CD4-positive, alpha-beta T cell treated with Interleukin-21 for 1 hour (primary cell): ENCODE data around the gene SLC17A7.

Experiments used
- DNase-seq: peaks from one replicate; pipeline ENCODE4 v3.0.0-alpha.2; 2020

Gene SLC17A7

DNA sequence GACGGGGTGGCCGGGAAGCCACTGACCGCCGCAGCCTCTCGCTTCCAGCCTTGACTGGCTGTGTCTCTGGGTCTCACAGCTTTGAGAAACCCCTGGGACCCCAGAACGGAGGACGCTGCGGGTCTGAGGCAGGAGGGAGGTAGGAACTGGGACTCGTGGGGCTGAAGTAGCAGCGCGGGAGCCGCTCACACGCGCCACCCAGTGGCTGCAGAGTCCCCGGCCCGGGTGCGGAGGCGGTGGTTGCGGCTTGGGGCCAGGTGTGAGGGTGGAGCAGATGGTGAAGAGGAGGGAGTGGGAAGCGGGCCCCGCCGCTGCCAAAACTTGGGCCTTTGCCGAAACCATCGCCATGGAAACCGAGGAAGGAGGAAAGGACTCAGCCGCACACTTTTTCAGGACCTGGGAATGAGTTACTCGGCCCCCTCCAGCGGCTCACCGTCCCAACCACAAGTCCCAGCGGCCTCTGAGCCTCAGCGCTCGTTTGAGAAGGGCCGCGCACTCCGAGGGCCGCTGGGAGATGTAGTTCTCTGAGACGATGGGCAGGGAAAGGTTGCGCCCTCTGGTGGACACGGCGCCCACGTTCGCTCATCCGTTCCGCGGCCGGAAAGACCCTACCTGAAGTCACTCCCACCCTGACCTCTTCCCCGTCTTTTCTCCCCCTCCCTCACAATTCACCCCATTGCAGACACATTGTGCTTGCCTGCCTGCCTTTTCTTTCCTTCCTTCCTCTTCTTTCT lies 2.2 kb upstream of the SLC17A7 start:
- DNase-seq: peak; percentile 93

DNA sequence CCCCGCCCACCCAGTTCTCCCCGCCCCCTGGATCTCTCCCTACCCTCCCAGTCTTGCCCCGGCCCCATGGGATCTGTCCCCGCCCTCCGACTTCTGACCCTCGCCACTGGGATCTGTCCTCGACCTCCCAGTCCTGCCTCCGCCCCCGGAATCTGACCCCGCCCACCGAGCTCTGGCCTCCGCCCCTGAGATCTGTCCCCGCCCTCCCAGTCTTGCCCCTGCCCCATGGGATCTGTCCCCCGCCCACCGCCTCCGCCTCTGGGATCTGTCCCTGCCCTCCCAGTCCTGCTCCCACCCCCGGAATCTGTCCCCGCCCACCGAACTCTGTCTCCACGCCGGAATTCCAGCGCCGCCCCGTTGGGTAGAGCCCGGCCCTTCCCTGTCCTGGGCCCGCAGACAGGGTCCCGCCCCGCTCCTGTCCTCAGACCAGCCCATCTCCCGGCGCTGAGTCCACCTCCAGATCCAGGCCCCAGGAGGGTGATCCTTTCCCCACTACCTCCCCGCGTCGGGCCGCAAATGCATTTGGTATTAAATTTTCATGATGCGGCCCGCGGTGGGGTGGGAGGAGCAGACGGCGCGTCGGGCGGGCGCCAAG lies 1.5 kb upstream of the SLC17A7 start:
- DNase-seq: peak; percentile 59

- no peak for DNase-seq
These were observed 1.0 kb upstream of the SLC17A7 start for GRCh38 chr19:49442354-49442753.

DNA sequence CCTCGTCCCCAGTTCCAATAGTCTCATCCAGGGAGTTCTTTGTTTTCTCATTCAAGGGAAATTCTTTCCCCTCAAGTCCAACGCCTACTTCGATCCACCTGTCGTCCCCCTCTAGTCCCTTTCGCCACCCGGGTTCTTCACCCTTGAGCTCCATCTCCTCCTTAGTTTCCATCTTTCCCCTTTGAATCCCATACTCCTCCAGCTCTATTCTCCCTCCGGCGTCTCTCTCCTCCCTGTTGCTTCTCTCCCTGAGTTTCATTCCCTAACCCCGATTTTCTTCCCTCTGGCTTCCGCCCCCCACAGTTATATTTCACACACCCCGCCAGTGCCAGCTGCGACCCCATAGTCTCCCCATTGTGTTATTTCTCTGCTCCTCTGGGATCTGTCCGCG lies 628 bp upstream of the SLC17A7 start:
- DNase-seq: no peak

DNA sequence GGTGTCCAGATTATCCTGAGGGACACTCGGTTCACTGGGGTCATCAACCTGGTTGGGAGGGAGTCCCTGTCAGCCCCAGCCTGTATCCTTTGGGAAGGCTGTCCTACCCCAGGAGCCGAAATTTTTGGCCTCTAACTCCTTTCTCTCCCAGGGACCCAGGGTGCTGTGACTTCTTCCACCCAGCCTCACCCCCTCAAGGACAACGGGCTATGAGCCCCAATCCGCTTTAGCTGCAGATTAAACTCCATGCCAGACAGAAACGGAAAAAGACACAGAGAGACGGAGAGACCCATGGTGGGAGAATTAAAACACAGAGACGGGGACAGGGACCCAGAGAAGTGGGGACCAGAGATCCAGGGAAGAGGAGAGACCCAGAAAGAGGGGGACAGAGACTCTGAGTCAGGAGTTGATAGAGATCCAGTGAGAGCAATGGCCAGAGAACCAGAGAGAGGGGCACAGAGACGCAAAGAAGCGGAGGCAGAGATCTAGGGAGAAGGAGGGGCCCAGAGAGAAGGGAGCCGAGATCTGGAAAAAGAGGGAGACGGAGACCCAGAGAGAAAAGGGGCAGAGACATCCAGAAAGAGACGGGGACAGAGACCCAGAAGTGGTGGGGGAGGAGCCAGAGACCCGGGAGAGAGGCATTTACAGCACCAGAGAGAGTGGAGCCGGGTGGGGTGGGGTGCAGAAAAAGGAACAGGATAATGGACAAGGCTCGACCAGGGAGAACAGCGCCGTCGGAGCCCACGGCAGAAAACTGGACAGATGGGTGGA lies 703 bp downstream of the SLC17A7 start:
- DNase-seq: no peak

DNA sequence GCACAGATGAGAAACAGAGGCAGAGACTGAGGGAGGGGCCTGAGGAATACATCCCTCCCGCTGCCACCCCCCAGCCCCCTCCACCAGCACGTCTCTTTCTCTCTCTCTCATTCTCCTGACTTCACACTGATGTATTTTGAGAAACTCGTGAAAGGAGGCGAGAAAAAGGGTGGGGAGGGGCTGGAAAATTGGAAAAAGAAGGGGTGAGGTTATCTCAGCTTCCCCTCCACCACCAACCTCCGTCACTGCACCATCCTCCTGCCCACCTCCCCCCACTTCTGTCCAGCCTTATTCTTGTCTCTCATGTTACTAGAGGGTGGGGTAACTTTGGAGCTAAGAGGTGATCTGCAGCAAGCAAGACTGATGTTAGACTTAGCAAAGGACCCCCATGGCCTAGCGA lies 1.5 kb downstream of the SLC17A7 start:
- DNase-seq: no peak

DNA sequence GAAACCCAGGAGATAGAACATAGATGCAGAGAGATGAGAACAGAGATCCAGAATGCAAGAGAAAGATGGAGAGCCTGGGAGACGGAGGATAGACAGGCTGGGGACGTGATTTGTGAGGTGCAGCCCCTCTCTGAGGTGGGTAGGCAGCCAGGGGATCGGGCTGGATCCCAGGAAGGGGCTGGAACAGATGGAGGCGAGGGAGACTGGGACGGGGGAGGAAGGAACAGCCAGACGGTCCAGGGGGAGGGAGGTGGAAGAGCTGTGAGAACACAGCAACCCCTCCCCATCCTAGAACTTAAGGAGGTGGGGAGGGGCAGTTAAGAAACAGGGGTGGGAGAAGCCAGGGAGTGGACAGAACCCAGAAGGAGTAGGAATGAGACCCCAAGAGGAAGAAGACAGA lies 3.1 kb downstream of the SLC17A7 start:
- no peak for DNase-seq

DNA sequence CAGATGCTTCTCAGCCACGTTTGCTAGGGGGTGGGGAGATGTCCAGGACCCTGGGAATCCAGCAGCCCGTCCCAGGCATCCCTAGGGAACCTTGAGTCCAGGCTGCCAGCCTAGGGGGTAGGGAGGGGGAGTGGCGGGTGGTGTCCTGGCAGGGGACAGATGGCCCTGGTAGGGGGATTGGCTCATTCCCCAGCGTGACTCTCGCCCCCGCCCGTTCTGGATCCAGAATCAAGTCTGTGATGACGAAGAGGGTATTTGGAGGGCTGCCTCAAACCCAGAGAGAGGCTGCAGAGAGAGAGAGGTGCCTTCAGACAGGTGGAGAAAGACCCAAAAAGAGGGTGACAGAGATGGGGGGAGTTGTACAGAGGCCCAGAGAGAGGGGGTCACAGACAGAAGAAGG lies 4.1 kb downstream of the SLC17A7 start:
- no peak for DNase-seq

DNA sequence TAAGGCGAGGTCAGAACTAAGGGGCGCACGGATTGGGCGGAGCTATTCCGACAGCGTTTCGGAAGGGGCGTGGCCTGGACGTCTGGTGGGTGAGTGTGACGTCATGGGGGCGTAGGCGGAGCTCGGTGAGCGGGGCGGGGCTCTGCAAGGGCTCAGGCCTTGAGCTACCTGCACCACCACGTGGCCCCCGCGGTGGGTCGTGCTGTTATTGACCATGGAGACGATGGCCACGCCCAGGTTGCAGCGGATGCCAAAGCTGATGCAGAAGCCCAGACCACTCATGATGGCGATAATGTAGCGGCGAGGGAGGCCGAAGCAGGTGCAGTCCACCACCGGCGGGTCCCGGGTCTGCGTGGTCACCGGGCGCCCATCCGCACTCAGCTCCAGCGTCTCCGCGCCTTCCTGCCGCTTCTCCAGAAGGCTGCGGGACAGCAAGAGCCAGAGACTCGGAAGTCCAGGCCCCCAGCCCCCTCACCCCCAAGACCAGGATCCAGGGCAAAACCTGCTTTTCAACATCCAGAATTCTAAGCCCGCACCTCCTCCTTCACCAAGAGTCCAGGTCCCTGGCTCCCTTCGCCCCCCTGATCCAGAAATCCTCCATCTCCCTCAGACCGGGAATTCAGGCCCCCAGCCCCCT lies 4.8 kb downstream of the SLC17A7 start:
- DNase-seq: peak; percentile 63

- no peak for DNase-seq
These were observed 5.7 kb downstream of the SLC17A7 start for GRCh38 chr19:49435670-49436069.

DNA sequence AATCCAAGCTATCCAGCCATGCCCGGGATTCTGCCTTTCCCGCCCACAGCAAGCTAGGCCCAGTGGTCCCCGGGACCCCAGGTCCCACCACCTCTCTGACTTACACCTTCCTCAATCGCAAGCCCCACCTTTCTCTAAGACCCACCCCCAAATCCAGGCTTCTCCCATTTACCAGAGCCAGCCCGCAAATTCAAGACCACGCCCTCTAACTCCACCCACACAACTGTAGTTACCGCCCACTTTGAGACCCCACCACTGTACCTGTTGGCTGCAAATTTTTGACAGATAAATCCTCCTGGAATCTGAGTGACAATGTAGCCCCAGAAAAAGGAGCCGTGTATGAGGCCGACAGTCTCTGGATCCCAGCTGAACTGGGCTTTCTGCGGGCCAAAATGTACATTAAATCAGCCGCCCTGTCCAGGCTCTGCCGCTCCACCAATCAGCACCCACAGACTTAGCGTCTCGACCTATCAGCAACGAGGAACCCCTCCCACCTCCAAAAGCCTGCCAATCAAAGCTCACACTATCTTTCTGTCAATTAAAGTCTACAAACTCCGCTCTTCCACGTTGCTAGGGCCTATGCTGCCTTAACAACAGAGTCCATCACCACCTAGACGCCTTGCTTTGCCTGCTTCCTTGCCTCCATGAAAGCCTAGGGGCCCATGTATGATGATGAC lies 6.3 kb downstream of the SLC17A7 start:
- no peak for DNase-seq

DNA sequence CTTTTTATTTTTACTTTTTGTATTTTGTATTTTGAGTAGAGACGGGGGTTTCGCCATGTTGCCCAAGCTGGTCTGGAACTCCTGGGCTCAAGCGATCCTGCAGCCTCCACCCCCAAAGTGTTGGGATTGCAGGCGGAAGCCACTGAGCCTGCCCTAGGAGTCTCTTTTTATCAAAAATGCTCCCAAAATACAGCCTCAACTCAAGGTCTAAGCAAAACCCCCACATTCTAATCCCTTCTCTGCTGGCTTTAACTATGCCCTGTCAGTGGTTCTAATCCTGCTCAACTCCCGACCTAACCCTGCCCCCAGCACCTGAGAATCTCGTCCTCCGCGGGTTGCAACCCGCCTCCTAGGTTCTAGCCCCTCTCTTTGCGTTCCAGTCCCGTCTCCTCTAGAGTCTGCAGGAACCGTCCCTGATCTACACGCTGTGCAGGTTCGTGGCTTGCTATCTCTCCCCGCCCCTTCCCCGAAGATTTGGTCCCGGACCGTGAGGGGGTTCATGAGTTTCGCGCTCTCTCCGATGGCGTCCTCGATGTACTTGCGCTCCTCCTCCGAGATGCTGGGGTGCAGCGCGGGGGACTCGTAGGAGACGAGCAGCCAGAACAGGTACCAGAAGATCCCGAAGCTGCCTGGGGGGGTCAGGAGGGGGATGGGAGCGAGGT lies 8.0 kb downstream of the SLC17A7 start:
- DNase-seq: no peak

DNA sequence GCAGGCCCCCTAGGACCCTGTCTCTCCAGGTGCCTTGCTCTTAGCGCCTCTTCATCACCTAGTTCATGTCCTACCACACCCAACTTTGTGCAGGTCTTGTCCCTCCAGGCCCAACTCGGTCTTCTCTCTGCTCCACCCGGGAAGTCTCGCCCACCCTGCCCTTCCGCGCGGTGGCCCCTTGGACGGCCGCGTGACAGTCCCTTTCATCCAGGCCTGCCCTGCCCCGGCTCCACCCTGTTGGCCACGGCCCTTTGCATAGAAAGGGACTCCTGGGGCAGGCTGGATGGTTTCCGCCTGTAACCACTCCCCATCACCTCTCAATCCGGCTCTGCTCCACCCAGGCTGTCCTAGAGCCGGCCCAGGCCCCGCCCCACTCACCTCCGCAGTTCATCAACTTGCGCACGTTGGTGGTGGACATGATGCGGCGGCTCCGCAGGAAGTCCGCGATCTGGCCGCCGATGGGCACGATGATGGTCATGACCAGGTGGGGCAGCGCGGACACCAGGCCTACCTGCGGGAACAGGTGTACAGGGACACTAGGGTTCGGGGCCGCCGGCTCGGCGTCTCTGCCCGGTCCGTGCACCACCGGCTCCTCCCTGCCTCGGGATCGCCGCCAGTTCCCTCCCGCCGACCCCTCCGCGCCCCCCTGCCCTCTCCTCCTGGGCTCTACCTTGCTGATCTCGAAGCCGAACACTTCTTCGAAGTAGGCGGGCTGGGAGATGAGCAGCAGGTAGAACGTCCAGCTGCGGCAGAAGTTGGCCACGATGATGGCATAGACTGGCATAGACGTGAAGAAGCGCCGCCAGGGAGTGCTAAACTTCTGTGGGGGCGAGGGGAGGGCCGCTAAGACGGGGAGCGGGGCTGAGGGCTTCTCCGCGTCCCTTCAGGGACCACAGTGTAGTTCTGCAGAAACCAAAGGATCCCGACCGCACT lies 8.9 kb downstream of the SLC17A7 start:
- peak; percentile 43 for DNase-seq

- DNase-seq: peak; percentile 38
These were observed 10.0 kb downstream of the SLC17A7 start for GRCh38 chr19:49431330-49431749.

DNA sequence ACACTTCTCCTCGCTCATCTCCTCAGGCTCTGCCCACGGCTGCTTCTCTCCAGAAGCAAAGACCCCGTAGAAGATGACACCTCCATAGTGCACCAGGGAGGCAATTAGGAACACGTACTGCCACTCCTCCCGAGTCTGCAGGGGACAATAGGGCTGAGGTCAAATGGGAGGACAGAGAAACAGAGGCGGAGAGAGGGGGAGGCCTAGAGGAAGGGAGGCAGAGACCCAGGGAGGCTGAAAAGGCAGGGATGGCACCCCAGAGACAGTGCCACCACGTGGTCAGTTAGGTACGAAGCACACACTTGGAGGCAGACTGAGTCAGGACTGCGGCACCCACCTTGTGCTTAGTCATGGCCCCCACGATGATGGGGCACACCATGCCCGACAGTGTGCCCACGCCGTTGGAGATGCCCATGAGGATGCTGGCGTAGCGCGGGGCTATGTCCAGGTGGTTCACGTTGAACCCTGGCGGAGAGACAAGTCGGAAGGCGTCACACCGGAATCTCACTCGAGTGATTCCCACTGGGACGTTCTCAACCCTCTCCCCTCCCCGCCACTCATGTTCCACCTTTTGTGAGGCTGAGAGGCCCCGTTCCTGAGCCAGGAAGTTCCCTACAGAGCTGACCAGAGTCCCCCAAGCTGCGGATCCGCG lies 10.5 kb downstream of the SLC17A7 start:
- DNase-seq: no peak

DNA sequence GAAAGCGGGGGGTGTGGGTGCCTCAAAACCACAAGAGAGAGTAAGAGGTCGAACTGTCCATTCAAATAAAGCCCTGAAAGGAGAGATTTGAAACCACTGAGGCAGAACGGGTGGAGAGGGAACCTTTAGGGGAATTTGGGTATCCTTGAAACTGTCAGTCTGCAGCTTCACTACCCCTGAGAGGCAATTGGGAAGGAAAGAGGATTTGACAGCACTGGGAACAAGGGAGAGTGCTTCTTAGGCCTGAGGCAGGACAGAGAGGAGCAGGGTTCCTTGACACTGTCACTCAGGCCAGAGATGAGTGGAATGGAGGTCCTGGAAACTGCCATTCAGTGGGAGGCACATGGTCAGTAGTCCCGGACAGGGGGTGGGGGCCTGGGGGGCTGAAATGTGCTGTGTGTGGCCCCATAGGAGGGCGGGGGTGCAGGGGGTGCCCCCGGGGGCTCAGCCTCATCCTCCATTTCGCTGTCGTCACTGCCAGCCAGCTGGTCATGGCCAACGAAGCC lies 11.1 kb downstream of the SLC17A7 start:
- no peak for DNase-seq

- no peak for DNase-seq
These were observed 12.5 kb downstream of the SLC17A7 start for GRCh38 chr19:49428547-49429451.

DNA sequence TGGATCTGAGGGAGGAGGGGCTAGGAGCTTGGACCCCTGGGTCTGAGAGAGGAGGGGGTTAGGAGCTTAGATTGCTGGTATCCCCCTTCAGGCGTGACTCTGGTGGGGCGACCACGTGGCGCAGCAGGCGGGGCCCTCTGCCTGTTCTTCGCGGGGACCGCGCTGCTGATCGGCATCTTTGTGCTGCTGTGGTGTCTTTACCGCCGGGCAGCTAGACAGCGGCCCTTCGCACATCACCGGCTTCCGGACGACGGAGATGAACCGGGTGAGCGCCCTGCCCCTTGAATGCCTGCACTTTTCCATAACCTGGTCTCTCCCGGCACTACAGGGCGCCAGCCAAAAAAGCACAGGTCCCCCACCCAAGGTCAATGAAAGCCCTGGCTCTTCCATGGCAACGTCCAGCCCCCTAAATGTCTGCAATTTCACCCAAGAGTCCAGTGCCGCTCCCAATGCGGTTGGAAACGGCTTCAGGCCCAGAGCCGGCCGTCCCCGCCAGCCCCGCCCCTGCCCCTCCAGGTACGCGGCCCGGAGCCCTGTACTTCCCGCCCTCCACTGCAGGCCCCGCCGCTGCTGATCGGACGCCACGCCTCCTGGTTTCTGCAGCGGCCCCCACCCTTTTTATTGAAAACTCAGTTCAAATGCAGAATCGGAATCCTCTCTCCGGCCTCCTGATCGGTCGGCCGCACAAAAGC lies 13.3 kb downstream of the SLC17A7 start:
- peak; percentile 31 for DNase-seq

DNA sequence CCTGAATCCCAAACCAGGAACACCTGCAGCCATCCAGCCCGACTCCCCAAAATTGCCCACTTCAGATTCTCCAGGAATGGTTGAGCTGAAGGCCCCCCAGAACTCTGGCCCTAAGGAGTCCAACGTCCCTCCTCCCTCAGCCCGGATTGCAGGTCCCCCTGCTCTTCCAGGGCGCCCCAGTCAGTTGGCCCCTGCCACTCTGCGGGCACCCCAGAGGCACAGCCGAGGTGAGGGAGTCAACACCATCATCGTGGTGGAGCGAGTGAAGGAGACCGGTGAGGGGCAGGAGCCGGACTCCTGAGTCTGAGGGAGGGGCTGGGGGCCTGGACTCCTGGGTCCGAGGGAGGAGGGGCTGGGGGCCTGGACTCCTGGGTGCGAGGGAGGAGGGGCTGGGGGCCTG lies 14.0 kb downstream of the SLC17A7 start:
- no peak for DNase-seq
